NOMO-1 treated with DMSO at 0.1 percent for 48 hours (cell line): ENCODE data around the gene ABCB9.
A peak's percentile ranks its signal among the peaks of the same experiment; 100 is the strongest.
"Not testable (repeated sequence)": the region's sequence is repeated elsewhere in the genome, so short reads cannot be mapped to it uniquely, and the experiment has no call there.

Experiments
- DNase-seq: peaks from one replicate; lab custom pipeline; 2025; ENCODE audit not compliant: unreplicated experiment; lab: John Stamatoyannopoulos, UW

Gene ABCB9

DNA sequence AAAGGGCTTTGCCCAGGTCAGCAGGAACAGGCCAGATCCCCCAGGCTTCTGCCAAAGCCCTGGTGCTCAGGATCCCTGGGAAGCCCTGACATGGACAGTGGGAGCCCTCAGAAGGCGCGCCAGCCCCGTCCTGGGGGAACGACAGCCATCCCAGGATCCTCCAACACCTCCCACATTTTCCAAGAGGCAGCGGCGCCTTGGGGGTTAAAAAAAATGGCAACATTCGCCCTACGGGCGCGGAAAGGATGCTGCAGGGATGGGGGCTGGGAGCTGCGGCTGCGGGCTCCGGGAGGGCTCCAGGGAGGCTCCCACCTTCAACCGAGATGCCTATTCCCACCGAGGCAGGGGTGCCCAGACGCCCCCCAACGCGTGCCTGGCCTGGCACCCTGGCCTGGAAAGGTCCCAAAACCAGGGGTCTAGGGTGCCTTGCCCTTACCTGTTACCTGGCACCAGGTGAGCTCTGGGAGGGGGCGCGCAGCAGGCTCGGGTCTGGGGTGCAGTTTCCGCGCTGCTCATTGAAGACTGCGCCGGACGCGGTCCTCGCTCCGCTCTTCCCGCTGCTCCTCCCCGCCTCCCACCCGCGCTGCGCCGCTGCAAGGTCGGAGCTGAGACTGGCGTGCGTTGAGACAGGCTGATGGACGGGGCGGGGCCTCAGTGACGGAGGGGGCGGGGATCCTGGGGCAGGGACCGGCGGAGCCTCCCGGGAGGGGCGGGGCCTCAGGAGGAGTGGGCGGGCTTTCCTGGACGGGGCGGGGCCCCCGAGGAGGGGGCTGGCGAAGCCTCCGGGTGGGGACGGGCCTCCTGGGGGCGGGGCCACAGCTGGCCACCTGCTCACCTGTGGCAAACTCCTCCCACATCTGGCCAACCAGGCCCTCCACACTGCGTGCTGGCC, at the start of gene ABCB9:
Gene ABCB9, minus strand, starts transcription at position 613 of the 892 bp plus-strand sequence. CDS start 6,228 bp downstream, outside the sequence.
- peak; percentile 84 for DNase-seq

DNA sequence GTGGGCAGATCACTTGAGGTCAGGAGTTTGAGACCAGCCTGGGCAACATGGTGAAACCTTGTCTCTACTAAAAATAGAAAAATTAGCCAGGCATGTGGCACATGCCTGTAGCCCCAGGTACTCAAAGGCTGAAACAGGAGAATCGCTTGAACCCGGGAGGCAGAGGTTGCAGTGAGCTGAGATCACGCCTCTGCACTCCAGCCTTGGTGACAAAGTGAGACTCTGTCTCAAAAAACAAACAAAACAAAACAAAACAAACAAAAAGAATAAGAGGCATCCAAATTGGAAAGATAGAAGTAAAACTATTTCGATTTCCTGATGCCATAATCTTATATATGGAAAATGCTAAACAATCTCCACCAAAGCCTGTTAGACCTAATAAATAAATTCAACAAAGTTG, 48.2 kb upstream of the ABCB9 start:
- DNase-seq = not testable (repeated sequence)

- DNase-seq = no peak
These were observed 47.2 kb upstream of the ABCB9 start for GRCh38 chr12:123013185-123014095.

DNA sequence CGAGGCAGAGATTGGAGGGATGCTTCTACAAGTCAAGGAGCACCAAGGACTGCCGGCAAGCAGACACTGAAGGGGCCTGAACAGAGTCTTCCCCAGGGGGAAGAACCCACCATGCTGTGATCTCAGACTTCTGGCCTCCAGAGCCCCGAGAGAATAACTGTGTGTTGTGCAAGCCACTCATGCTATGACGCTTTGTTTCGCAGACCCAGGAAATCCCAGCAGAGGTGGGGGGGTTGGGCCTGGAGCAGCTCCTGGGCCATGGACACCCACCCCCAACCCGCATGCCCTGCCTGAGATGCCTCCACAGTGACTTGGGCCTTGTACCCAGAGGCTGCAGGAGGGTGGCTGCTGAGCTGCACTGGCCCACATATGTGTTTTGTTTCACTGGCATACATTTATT, 45.4 kb upstream of the ABCB9 start:
- no peak for DNase-seq

DNA sequence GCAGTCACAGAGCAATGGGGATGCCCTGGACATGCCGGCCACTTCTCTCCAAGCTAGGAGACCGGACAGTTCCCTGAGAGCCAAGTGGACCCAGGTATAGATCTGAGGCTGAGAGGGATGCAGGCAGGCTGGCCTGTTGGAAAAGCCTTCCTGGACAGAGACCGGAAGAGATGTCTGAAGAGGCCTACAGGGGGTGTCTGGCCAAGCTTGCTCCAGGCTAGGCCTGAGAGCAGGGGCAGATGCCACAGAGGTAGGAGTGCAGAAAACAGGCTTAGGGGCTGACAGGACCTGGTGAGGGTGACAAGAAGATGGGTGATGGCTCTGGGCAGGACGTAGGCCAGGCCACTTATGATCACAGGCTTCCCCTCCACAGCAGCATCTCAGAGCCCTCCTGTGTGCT, 44.4 kb upstream of the ABCB9 start:
- no peak for DNase-seq

GRCh38 chr12:123010110-123010509, 43.8 kb upstream of the ABCB9 start:
- no peak for DNase-seq

DNA sequence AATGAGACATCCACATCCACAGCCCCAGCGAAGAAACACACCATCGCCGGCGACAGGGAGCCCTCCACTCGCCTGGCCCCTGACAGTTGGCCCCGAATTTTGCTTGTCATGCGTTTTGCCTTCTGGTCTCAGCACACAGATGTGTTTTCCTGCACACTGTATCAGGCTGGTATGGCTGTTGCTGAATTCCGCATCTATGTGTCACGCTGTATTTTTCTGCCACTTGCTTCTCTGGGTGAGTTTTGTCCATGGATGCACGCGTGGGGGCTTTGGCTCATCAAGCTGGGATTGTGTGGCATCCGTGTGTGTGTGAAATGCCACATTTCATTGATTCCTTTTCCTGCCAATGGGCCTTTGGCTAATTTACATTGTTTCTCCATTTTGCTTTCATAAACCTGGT, 40.7 kb upstream of the ABCB9 start:
- DNase-seq = no peak

DNA sequence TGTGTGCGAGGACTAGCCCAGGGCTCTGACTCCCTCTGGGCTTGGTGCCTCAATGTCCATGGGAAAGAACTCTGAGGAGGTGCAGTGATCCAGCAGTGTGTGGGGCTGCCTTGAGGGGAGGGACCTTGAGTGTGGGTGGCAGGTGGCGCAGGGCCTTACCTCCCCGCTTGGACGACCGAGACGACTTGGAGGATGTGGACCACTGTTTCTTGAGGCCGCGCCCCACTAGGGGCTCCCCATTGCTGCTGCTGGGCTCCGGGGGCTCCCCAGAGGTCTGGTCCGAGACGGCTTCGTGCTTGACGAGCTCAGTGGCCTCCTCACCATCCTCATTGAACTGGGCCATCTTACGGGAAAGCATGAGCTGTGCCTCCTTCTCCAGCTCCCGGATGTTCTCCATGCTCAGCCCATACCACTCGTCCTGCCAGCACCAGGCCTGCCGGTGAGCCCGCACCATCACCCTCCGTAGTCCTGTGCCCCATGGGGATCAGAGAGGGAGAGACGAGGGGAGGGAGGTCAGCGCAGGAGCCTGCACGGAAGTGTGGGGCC, 38.9 kb upstream of the ABCB9 start:
- no peak for DNase-seq

DNA sequence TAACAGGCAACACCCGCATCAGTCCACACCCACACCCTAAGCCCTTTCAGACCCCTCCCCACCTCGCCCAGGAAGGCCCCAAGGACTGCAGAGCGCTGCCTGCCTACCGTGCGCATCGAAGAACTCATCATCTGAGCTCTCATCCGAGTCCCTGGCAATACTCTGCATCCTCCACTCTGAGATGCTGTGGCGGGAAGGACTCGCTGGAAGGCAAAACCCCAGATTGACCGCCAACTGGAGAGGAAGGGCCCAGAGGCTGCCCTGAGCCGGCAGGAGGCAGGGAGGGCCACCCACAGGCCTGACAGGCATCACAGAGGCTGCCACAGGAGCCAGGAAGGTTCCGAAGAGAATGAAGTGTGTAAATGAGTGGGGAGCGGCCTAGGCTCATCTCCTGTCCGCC, 38.0 kb upstream of the ABCB9 start:
- no peak for DNase-seq

DNA sequence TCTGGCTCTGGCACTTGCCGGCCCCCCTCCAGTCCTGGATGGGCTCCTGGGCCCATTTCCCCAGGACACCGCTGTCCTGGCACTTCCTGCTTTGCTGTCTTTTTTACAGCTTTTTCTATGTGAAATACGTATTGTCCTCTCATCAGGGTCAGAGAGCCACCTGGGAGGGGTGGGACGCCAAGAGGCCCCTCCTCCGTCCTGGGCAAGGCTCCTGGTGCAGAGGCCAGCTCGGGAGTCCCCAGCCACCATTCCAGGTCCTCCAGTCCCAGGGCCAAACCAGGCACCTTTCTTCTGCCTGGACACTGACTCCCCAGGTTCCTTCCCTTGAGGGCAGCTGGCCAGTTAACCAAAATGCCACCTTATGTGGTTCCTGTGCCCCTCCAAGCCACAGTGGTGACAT, 37.0 kb upstream of the ABCB9 start:
- no peak for DNase-seq

DNA sequence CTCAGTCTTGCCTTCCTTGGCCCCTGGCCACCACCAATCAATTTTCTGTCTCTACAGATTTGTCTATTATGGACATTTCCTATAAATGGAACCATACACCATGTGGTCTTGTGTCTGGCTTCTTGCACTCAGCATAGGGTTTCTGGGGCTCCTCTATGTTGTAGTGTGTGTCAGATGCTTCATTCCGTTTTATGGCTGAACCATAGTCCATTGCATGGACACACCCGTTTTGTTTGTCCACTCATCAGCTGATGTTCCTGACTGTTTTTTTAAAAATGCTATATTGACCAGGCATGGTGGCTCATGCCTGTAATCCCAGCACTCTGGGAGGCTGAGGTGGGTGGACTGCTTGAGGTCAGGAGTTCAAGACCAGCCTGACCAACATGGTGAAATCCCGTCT, 35.2 kb upstream of the ABCB9 start:
- DNase-seq = no peak

GRCh38 chr12:123000578-123000977, 34.3 kb upstream of the ABCB9 start:
- no peak for DNase-seq

GRCh38 chr12:122999986-123000420, 33.7 kb upstream of the ABCB9 start:
- no peak for DNase-seq

DNA sequence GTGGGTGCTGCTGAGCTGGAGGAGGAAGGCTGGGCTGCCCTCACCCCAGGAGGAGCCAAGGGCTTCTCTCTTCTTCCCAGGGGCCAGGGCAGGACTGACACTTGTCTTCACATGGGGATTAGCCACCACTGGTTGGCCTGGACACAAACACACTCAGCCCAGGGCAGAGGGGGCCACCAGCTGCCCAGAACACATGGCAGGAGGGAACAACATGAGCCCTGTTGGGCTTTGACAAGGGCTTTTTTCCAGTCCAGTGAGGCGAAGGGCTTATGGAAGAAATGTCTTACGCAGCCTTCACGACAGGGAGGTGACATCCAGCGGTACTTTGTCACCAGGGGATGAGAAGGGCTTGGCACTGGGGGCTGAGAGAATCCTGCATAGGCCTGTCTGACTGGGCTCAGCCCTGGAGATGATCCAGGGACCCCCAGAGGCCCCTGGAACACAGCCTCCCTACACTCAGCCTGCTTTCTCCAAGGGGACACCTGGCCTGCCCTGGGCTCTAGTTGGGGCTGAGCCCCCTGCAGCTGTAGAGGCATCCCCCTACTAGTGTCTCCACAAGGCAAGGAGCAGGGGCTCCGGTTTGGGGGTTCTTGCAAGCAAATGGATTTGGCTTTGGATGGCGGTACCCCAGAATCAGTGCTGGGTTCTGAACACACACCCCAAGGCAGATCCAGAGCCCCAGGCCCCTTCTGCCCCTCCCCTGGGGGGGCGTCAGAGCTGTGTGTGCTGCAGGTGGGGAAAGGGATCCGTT, 33.1 kb upstream of the ABCB9 start:
- no peak for DNase-seq

GRCh38 chr12:122998316-122998715, 32.1 kb upstream of the ABCB9 start:
- no peak for DNase-seq

- DNase-seq = no peak
These were observed 31.3 kb upstream of the ABCB9 start for GRCh38 chr12:122997343-122998250.

- DNase-seq = no peak
These were observed 30.5 kb upstream of the ABCB9 start for GRCh38 chr12:122996621-122997342.

DNA sequence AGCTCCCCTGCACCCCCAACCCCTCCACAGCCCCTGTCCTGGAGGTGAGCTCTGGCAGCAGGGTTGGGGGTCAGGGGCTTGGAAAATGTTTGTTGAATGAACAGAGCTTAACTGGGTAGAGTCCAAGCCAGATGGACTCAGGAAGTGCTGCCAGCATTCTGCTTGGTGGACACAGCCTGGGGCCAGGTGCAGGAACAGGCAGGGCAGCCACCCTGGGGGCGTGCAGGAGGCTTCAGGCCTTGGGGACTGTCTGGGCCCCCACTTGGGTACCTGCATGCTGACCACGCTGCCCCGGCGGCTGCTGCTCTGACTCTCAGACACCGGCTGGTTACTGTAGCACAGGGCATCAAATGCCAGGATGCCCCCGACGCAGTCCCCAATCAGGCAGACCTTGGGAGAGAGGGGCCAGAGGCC, 29.9 kb upstream of the ABCB9 start:
- no peak for DNase-seq
